LNCaP clone FGC (cell line): ENCODE data around the gene RELN.
"Not testable (repeated sequence)": the region's sequence is repeated elsewhere in the genome, so short reads cannot be mapped to it uniquely, and the experiment has no call there.

Experiments
- DNase-seq: peaks from one replicate; pipeline ENCODE4 v3.0.0-alpha.2; 2011; ENCODE audit warnings: low read depth
- H3K4me3 ChIP-seq: 2 replicates; pipeline ENCODE4 v1.5.1; 2011; ENCODE audit warnings: mild to moderate bottlenecking, low read depth, low read length, control low read depth
- TF ChIP-seq, protein P1 (sequence below): IDR thresholded peaks from 2 replicates; pipeline ENCODE4 v1.5.1; 2012; ENCODE audit warnings: mild to moderate bottlenecking; ENCODE audit not compliant: control insufficient read depth, insufficient read depth; ENCODE audit errors: extremely low read depth

RELN gene

DNA sequence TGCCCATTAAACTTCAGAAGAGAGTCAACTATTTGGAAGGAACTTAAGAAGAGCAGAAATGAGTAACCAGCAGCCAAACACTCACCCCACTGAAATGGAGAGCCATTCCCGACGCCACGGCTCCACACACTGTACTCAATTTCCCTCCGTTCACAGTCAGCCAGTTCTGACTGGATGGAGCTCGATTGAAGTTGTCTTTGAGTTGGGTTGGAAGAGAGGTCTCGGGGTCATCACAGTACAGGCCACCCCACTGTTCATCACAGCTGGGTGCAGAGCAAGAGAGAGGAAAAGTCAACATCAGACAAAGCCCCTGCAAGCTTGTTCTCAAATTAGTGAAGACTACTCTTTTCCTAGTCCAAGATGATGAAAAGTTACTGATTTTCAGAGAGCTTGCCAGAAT is 467.5 kb downstream of the RELN start:
- TF ChIP-seq, protein P1, sequence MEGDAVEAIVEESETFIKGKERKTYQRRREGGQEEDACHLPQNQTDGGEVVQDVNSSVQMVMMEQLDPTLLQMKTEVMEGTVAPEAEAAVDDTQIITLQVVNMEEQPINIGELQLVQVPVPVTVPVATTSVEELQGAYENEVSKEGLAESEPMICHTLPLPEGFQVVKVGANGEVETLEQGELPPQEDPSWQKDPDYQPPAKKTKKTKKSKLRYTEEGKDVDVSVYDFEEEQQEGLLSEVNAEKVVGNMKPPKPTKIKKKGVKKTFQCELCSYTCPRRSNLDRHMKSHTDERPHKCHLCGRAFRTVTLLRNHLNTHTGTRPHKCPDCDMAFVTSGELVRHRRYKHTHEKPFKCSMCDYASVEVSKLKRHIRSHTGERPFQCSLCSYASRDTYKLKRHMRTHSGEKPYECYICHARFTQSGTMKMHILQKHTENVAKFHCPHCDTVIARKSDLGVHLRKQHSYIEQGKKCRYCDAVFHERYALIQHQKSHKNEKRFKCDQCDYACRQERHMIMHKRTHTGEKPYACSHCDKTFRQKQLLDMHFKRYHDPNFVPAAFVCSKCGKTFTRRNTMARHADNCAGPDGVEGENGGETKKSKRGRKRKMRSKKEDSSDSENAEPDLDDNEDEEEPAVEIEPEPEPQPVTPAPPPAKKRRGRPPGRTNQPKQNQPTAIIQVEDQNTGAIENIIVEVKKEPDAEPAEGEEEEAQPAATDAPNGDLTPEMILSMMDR, result no peak
- no peak for DNase-seq
- H3K4me3 ChIP-seq, result no peak overlapping the region

DNA sequence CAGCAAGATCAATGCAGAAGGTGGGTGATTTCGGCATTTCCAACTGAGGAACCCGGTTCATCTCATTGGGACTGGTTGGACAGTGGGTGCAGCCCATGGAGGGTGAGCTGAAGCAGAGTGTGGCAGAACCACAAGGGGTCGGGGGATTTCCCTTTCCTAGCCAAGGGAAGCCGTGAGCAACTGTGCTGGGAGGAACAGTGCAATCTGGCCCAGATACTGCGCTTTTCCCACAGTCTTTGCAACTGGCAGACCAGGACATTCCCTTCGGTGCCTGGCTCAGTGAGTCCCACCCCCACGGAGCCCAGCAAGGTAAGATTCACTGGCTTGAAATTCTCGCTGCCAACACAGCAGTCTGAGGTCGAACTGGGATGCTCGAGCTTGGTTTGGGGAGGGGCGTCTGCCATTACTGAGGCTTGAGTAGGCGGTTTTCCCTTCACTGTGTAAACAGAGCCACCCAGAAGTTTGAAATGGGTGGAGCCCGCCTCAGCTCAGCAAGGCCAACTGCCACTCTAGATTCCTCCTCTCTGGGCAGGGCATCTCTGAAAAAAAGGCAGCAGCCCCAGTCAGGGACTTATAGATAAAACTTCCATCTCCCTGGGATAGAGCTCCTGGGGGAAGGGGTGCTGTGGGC is 484.8 kb downstream of the RELN start:
- TF ChIP-seq, protein P1, result no peak
- no peak for DNase-seq
- no peak overlapping the region for H3K4me3 ChIP-seq

DNA sequence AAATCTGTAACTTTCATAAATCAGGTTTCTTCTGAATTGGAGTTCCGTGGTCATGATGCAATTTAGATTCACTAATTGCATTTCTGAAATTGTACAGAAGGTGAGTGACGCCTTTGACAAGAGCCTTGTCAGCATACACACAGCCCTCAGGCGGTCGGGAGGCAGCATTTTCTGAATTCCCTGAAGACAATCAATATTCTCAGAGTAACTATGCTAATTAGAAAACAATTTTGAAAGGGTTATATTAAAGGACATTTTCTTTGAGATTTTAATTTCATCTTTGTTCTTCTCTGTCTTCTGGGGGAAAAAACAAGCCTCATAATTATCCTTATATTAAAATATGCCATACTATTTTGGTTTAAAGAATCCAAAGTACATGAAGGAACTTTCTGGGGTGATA is 488.3 kb downstream of the RELN start:
- TF ChIP-seq, protein P1, result no peak

DNA sequence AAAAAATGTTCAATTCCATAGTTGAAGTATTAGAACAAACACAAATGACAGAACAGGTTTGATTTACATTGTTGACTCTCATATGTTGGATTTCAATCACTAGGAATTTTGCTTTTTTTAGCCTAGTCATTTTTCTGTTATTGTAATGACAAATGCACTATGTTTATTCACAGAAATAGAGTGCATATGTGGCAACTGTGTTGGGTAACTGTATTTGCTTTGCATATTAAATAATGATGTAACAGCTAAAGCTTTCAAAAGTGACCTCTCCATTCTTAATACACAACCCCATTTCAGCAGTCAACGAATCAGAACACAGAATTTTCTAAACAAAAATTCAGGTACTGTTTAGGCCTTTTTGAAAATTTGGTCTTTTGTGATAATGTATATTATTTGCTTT is 489.5 kb downstream of the RELN start:
- TF ChIP-seq, protein P1, result no peak
- DNase-seq, result no peak
- no peak overlapping the region for H3K4me3 ChIP-seq

More for the DNA sequence above, 488.3 kb downstream of the RELN start:
- no peak overlapping the region for H3K4me3 ChIP-seq
- DNase-seq, result no peak

DNA sequence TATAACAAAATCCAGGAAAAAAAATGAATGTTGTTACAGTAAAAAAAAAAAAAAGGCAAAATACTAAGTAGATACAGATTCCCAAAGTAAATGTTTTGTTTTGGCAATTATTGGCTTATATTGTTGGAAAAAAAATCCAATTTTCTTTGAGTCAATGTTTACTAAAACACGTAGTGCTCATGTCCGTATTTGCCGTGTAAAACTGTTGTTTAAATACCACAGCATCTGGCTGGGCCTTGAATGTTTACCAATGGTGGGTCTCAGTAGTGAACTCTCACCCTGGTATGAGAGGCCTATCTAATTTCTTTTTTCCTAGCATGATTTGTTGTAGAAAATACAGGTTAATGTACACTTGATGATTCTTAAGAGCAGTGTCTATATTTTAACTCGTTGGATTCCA is 502.0 kb downstream of the RELN start:
- H3K4me3 ChIP-seq, result no peak overlapping the region
- DNase-seq, result peak; percentile 88
- TF ChIP-seq, protein P1, result no peak

DNA sequence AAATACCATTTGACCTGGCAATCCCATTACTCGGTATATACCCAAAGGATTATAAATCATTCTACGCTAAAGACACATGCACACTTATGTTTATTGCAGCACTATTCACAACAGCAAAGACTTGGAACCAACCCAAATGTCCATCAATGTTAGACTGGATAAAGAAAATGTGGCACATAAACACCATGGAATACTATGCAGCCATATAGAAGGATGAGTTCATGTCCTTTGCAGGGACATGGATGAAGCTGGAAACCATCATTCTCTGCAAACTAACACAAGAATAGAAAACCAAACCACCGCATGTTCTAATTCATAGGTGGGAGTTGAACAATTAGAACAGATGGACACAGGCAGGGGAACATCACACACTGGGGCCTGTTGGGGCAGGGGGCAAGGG is 502.6 kb downstream of the RELN start:
- not testable (repeated sequence) for DNase-seq, H3K4me3 ChIP-seq

DNA sequence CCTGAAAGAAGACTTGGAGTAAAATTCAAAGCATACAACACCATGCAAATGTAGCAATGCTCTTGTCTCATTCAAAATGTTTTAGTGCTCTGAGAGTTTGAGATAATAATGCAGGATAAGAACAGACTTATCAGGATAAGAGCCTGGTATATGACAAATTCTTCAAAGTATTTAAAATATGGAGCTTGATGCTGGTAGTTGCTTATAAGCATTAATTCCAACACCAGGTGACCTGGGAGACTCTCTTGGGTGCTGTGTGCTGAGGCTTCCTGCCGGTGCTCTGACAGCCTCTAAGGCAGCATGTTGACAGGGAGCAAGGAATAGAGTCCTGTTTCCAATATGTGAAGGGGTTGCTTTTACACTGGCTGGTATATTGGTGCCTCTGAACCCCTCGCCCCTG is 508.7 kb downstream of the RELN start:
- no peak for DNase-seq
- H3K4me3 ChIP-seq, result no peak overlapping the region
- TF ChIP-seq, protein P1, result no peak
